H1 (cell line): ENCODE results near the gene ADPRM. TPM values are rescaled to one million over a fixed set of nuclear protein-coding genes. Genes with fewer than 3 reads are reported as not detected.

Source experiments
- BRCA1 ChIP-seq: IDR thresholded peaks from 2 replicates; pipeline ENCODE4 v1.6.1; 2012; ENCODE audit warnings: low read depth, low read length, improper control_type of control experiment
- CHD7 ChIP-seq: fragments of 300-600 bp; sonication (generic); IDR thresholded peaks from 2 replicates; pipeline ENCODE4 v1.7.1; 2012; ENCODE audit warnings: low read length, moderate library complexity, mild to moderate bottlenecking, inconsistent platforms; ENCODE audit not compliant: insufficient replicate concordance
- EGR1 ChIP-seq: IDR thresholded peaks from 2 replicates; pipeline ENCODE4 v1.6.1; 2011; ENCODE audit warnings: low read depth, low read length, borderline replicate concordance
- GABPA ChIP-seq: IDR thresholded peaks from 2 replicates; pipeline ENCODE4 v1.6.1; 2011; ENCODE audit warnings: mild to moderate bottlenecking, low read length, moderate library complexity, borderline replicate concordance; ENCODE audit not compliant: insufficient read depth
- JUN ChIP-seq: IDR thresholded peaks from 2 replicates; pipeline ENCODE4 v1.6.1; 2011; ENCODE audit warnings: low read depth, mild to moderate bottlenecking, improper control_type of control experiment, low read length
- POLR2A ChIP-seq, 2 experiments: IDR thresholded peaks; 1 replicate in 1 of 2; 2 replicates in 1 of 2; pipeline ENCODE4 v1.6.1; 2011; ENCODE audit warnings: low read depth in 2 of 2, low read length in 2 of 2, mild to moderate bottlenecking in 2 of 2; ENCODE audit errors: control extremely low read depth in 1 of 2
- POU5F1 ChIP-seq: IDR thresholded peaks from 2 replicates; pipeline ENCODE4 v1.6.1; 2011; ENCODE audit warnings: low read depth, mild to moderate bottlenecking, low read length, moderate library complexity
- RAD21 ChIP-seq, 2 experiments: IDR thresholded peaks in 1 of 2; conservative IDR thresholded peaks in 1 of 2; 2 replicates each; pipeline ENCODE4 v1.6.1; 2011; ENCODE audit warnings: low read depth in 2 of 2, low read length in 2 of 2, improper control_type of control experiment in 1 of 2, inconsistent platforms in 1 of 2, mild to moderate bottlenecking in 1 of 2, moderate library complexity in 1 of 2
- TEAD4 ChIP-seq: IDR thresholded peaks from 2 replicates; pipeline ENCODE4 v1.6.1; 2012; ENCODE audit warnings: low read depth, low read length, inconsistent platforms, mixed read lengths
- polyA plus RNA-seq, 7 experiments: library from polyadenylated mRNA; depleted of rRNA in 3 of 7; stranded (reverse) in 5 of 7; unstranded in 2 of 7; fragments of >200 nt in 5 of 7; fragments of 200-250 nt in 2 of 7; gene quantifications; 1 replicate in 5 of 7; 2 replicates in 1 of 7; 4 replicates in 1 of 7; pipeline versions ENCODE4 v1.2.1 to v1.2.3, GENCODE V29; 2011 to 2013; ENCODE audit warnings: missing spikeins in 2 of 7, mixed read lengths in 2 of 7
- total RNA-seq: library from RNA; stranded (reverse); fragmentation: NEBNext Ultra II Directional; extraction: Animal tissue kit (Norgen Biotek cat#: 25700); gene quantifications from 2 replicates; pipeline ENCODE4 v1.2.1, GENCODE V29; 2021

The ADPRM gene
- total and polyA plus RNA-seq, 2 of the 8 experiments (the other 6 are each of a cell fraction or from before 2014, with no cell fraction given) = 6.7 to 7.9 TPM

- TF ChIP-seq CHD7 = no peak
- TF ChIP-seq POLR2A (IDR thresholded peaks at IDR 0.05; ENCODE audit: control extremely low read depth in 1 of 2, low read depth in 2 of 2, low read length in 2 of 2) = no peak
- no peak for TF ChIP-seq TEAD4
- TF ChIP-seq JUN = no peak
- TF ChIP-seq RAD21 (IDR thresholded peaks at IDR 0.05 in 1 of 2, conservative IDR thresholded peaks at IDR 0.05 in 1 of 2; ENCODE audit: low read depth in 2 of 2, low read length in 2 of 2) = no peak
- no peak for TF ChIP-seq BRCA1
- TF ChIP-seq GABPA = no peak
- TF ChIP-seq POU5F1 = no peak
- no peak for TF ChIP-seq EGR1
These were observed 55.3 kb downstream of the ADPRM start (continued) for GRCh38 chr17:10752696-10753095.
